GM12801 (cell line): ENCODE results near the gene PSMB3.

Source experiments
- TF ChIP-seq, protein P1 (sequence below): IDR thresholded peaks from one replicate; pipeline ENCODE4 v1.5.1; 2011; ENCODE audit warnings: control low read depth; ENCODE audit not compliant: insufficient read length; ENCODE audit errors: extremely low read depth

The PSMB3 gene

DNA sequence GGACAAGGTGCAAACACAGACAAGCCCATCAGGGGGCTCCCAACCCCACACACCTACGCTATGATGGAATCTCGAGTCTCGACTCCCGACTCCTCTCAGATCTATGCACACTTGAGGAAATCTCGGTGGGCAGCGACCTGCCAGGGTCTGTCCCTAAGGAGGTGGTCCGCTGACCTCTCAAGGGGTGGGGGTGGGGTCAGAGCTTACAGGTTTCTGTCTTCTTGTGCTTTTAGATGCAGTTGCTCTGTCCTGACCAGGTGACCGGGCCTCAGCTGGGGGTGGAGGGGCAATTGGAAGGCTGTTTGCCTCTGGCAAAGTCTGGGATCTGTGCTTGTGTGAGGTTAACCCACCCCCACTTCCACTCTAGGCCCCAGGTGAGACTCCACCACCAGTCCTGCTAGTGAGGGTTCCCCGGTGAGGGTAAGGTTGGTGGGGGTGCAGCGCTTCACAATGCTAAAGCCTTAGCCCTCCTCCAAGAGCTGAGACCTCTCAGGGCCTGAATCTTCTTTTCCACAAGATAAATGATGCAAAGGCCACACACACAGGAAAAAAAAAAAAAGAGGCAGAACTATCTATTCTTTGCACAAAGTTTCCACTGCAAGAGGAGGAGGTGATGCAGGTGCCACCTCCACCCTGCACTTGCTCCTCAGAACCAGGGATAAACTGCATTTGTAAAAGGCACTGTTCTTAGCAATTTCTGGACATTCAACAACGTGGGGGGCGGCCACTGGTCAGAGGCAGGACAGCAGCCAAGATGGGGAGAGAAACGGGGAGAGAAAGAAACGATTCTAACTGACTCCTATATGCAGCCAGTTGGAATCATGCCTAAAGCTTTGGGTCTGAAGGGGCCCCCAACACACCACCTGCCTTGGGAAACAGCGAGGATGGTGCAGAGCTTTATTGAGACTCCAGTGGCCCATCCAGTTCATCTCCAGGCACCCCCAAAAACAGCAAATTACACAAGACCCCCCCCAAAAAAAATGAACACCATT lies 18.3 kb upstream of the PSMB3 start:
- TF ChIP-seq, protein P1, sequence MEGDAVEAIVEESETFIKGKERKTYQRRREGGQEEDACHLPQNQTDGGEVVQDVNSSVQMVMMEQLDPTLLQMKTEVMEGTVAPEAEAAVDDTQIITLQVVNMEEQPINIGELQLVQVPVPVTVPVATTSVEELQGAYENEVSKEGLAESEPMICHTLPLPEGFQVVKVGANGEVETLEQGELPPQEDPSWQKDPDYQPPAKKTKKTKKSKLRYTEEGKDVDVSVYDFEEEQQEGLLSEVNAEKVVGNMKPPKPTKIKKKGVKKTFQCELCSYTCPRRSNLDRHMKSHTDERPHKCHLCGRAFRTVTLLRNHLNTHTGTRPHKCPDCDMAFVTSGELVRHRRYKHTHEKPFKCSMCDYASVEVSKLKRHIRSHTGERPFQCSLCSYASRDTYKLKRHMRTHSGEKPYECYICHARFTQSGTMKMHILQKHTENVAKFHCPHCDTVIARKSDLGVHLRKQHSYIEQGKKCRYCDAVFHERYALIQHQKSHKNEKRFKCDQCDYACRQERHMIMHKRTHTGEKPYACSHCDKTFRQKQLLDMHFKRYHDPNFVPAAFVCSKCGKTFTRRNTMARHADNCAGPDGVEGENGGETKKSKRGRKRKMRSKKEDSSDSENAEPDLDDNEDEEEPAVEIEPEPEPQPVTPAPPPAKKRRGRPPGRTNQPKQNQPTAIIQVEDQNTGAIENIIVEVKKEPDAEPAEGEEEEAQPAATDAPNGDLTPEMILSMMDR = no peak

GRCh38 chr17:38735161-38735997 lies 17.2 kb upstream of the PSMB3 start:
- TF ChIP-seq, protein P1 = no peak

DNA sequence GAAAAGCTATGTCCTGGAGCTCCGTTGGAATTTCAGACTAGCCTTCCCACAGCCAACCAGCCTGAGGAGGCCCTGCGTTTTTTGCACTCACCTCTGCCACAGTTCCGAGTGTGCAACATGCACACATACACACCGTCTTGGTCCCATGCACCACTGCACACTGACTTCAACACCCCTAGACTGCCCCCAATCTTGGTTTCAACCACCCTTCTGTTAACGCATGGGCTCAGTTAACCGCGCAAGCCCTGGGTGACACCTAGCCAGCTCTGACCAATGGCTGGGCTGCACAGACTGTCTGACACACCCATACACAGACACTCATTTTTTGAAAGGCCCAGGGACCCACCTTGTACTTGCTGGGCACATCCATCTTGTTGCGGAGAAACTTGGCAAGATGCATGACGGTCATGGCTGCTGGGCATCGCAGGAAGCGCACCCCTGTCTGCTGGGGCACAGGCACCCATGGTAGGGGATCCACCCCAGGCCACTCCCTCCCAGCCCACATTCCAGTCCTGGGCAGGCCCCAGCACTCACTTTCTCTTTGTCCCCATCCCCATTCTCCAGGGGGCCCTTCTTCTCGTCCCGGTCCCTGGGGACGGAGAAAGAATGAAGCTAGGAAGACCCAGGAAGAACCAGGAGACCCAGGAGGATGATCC lies 14.4 kb upstream of the PSMB3 start:
- TF ChIP-seq, protein P1 = no peak

DNA sequence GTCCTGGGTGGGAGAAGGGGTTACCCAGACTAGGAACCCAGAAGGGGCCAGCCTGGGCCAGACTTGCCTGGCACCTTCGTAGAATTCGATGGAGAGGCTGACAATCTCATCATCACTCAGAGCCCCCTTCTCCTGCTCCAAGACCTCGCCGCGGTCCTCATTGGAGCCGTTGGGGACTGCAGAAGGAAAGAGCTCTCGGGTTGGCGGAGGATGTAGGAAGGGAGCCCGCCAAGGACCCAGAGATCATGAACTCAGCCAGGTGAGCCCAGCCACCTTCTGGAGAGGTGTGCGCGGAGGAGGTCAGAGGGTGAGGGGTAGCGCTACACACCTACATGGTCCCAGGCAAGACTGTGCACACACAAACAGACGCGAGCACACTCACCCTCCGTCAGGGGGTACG lies 13.9 kb upstream of the PSMB3 start:
- TF ChIP-seq, protein P1 = no peak

GRCh38 chr17:38739305-38739704 lies 13.2 kb upstream of the PSMB3 start:
- TF ChIP-seq, protein P1 = no peak

GRCh38 chr17:38740044-38740443 lies 12.5 kb upstream of the PSMB3 start:
- TF ChIP-seq, protein P1 = no peak

GRCh38 chr17:38740806-38741205 lies 11.7 kb upstream of the PSMB3 start:
- TF ChIP-seq, protein P1 = no peak
